ENCODE measurements around the gene NMNAT2. TPM values are rescaled to one million over a fixed set of nuclear protein-coding genes. Genes with fewer than 3 reads are reported as not detected.

Gene NMNAT2
- total and polyA plus RNA-seq, 7 donors, result under 0.01 to 5.5 (median 3.6) TPM

- H3K9me3 ChIP-seq, result no peaks in the 10 kb centered on the region
- peaks cover 0 to 73% (median 48%) of the 10 kb centered on the region in 4 donors for H3K4me1 ChIP-seq
- no peak overlapping the region for H3K27ac ChIP-seq
- intact Hi-C loops (cut with DNase I), result loop anchor here (10.0 kb wide), 2 partner anchors 260 to 340 kb away; no protein-coding TSS in a partner anchor
- H3K36me3 ChIP-seq, result no peaks in the 10 kb centered on the region
- TF ChIP-seq EP300 (IDR thresholded peaks at IDR 0.05) (no peak), POLR2AphosphoS5 (IDR thresholded peaks at IDR 0.05) (no peak), CTCF (IDR thresholded peaks at IDR 0.05) (no peak), POLR2A (IDR thresholded peaks at IDR 0.05) (no peak)
- H3K4me3 ChIP-seq, result no peak overlapping the region
- H3K27me3 ChIP-seq, result no peaks in the 10 kb centered on the region
- DNase-seq, result no peak
- WGBS, 2 donors, result 91 to 94% methylated on average over 1 of the region's 1 CpG
Observed at GRCh38 chr1:183285256-183285655, 132.9 kb downstream of the NMNAT2 start.

DNA sequence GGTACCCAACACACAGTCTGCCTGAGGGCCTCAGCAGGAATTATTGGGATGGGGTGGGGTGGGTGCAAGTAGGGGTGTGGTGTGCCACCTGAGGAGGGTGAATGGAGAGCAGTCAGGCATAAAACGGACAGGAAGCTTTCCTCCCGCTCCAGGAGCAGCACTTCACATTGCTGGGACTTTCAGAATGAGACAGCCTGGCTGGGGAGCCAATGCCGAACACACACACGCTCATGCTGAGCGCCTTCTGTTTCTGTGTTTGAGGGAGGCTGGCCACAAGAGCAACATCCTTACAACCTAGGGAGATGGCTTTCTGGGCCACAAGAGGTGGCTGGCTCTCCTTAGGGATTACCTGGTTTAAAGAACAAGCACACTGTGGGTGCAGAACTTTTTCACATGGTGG lies 134.1 kb downstream of the NMNAT2 start:
- no peak overlapping the region for H3K4me3 ChIP-seq
- H3K27me3 ChIP-seq, result no peaks in the 10 kb centered on the region
- no peak overlapping the region for H3K27ac ChIP-seq
- 88% methylated on average over 5 of the region's 5 CpGs for WGBS, 2 donors
- no peak for DNase-seq
- TF ChIP-seq POLR2AphosphoS5 (IDR thresholded peaks at IDR 0.05), result no peak
- TF ChIP-seq POLR2A (IDR thresholded peaks at IDR 0.05), result no peak
- TF ChIP-seq EP300 (IDR thresholded peaks at IDR 0.05), result no peak
- TF ChIP-seq CTCF (IDR thresholded peaks at IDR 0.05), result no peak
- no peaks in the 10 kb centered on the region for H3K9me3 ChIP-seq
- peaks cover 0 to 73% (median 53%) of the 10 kb centered on the region in 4 donors for H3K4me1 ChIP-seq
- no peaks in the 10 kb centered on the region for H3K36me3 ChIP-seq
- intact Hi-C loops (cut with DNase I), result loop anchor here (10.0 kb wide), 2 partner anchors 261 to 341 kb away; no protein-coding TSS in a partner anchor

- WGBS, 2 donors, result 77 to 81% methylated on average over 5 of the region's 5 CpGs
Observed at GRCh38 chr1:183283286-183283685, 134.9 kb downstream of the NMNAT2 start.

DNA sequence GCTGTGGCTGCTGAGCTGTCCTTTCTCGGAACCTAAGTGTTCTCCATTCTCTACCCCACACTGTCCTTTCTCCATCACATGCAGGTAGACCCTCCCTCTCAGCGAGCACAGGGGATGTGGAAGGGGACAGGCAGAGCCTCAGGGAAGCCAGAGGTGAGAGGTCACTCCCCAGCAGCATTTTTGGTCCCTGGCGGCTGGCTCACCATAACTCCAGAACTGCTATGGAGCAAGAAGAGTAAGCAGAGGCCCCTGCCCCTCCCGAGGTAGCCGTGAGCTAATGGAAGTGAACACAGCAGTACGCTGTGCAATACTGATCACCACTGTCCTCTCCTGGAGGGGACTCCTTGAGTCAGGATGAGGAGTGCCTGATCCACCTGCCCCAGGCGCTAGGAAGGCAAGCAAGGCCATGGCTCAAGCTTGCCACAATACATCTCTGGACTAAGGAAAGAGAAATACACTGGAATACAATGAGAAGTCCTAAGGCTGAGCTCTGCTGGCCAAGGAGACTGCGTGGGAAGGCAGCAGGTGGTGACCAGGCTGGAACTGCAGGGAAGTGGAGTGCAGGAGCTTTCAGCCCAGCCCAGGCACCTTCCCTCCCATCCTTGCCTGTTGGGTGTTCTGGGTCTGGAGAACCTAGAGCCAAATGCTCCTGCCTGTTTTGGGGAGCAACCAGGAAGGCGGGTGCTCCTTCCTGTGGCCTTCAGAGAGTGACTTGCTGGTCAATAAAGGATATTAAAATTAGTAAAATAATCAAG lies 135.9 kb downstream of the NMNAT2 start:
- WGBS, 2 donors, result 80% methylated on average over 9 of the region's 9 CpGs
- Histone ChIP-seq H3K36me3 (no peaks in the 10 kb centered on the region), H3K27ac (peak overlapping the region; percentile 72 to 84 (median 76)), H3K9me3 (no peaks in the 10 kb centered on the region), H3K4me1 (peaks cover 0 to 72% (median 52%) of the 10 kb centered on the region in 4 donors), H3K27me3 (no peaks in the 10 kb centered on the region), H3K4me3 (peak overlapping the region in 1 of 4 donors; percentile 3)
- TF ChIP-seq POLR2AphosphoS5 (IDR thresholded peaks at IDR 0.05) (no peak), CTCF (IDR thresholded peaks at IDR 0.05) (no peak), POLR2A (IDR thresholded peaks at IDR 0.05) (no peak), EP300 (IDR thresholded peaks at IDR 0.05) (no peak)
- no peak for DNase-seq
- intact Hi-C loops (cut with DNase I), result loop anchor here (10.0 kb wide), 2 partner anchors 263 to 343 kb away; no protein-coding TSS in a partner anchor

More at GRCh38 chr1:183283286-183283685, 134.9 kb downstream of the NMNAT2 start:
- DNase-seq, result no peak
- H3K9me3 ChIP-seq, result no peaks in the 10 kb centered on the region
- peak overlapping the region in 2 of 4 donors; percentile 77 to 84 for H3K27ac ChIP-seq
- TF ChIP-seq CTCF (IDR thresholded peaks at IDR 0.05) (no peak), POLR2AphosphoS5 (IDR thresholded peaks at IDR 0.05) (no peak), POLR2A (IDR thresholded peaks at IDR 0.05) (no peak), EP300 (IDR thresholded peaks at IDR 0.05) (no peak)
- no peak overlapping the region for H3K4me3 ChIP-seq
- H3K4me1 ChIP-seq, result peaks cover 0 to 77% (median 57%) of the 10 kb centered on the region in 4 donors
- intact Hi-C loops (cut with DNase I), result loop anchor here (10.0 kb wide), 2 partner anchors 262 to 342 kb away; no protein-coding TSS in a partner anchor
- no peaks in the 10 kb centered on the region for H3K27me3 ChIP-seq
- H3K36me3 ChIP-seq, result no peaks in the 10 kb centered on the region
